Adrenal gland (tissue), 5 donors: ENCODE results near the gene KRTAP5-6.

Experiments used
- POLR2A ChIP-seq, 2 donors: fragments of 450-650 bp; IDR thresholded peaks; one replicate each; pipeline ENCODE4 v1.6.1; 2017; ENCODE audit warnings: antibody characterized with exemption in 2 of 2, mild to moderate bottlenecking in 2 of 2, moderate library complexity in 1 of 2
- TF ChIP-seq, protein P1 (sequence below), 6 experiments: fragments of 450-650 bp in 4 of 6; fragments of 200-600 bp in 2 of 6; sonication (generic) in 1 of 6; IDR thresholded peaks; 1 replicate in 5 of 6; 2 replicates in 1 of 6; pipeline versions ENCODE4 v1.5.1 to v1.8.0; 2016 to 2021; ENCODE audit warnings: antibody characterized with exemption in 6 of 6, mild to moderate bottlenecking in 2 of 6, moderate library complexity in 1 of 6
- donor health status: DM: no; HTN: no; CAD: no.

DNA sequence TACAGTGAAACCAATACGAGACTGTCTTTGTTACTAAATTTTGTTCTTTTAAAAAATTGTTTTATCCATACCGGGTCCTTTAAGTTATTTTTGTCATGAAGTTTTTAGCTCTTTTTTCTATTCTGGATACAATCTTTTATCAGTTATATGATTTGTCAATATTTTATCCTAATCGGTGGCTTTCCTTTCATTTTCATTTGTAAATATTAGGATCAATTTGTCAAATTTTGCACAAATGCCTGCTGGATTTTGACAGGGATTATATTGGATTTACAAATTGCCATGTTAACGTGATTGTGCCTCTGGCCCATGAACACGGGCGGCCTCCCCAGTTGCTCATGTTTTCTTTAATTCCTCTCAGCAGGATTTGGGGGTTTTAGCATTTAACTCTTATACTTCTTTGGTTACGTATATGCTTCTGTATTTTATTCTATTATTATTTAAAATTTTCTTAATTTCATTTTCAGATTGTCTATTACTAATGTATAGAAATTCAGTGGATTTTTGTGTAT is 20.7 kb upstream of the KRTAP5-6 start:
- TF ChIP-seq, protein P1, sequence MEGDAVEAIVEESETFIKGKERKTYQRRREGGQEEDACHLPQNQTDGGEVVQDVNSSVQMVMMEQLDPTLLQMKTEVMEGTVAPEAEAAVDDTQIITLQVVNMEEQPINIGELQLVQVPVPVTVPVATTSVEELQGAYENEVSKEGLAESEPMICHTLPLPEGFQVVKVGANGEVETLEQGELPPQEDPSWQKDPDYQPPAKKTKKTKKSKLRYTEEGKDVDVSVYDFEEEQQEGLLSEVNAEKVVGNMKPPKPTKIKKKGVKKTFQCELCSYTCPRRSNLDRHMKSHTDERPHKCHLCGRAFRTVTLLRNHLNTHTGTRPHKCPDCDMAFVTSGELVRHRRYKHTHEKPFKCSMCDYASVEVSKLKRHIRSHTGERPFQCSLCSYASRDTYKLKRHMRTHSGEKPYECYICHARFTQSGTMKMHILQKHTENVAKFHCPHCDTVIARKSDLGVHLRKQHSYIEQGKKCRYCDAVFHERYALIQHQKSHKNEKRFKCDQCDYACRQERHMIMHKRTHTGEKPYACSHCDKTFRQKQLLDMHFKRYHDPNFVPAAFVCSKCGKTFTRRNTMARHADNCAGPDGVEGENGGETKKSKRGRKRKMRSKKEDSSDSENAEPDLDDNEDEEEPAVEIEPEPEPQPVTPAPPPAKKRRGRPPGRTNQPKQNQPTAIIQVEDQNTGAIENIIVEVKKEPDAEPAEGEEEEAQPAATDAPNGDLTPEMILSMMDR (IDR thresholded peaks at IDR 0.05) = no peak
- no peak for TF ChIP-seq POLR2A (IDR thresholded peaks at IDR 0.05)
